NCI-H1105 treated with DMSO at 0.1 percent for 48 hours (cell line): ENCODE measurements around the gene FAHD1.
A peak's percentile ranks its signal among the peaks of the same experiment; 100 is the strongest.
"Not testable (repeated sequence)": the region's sequence is repeated elsewhere in the genome, so short reads cannot be mapped to it uniquely, and the experiment has no call there.

Experiments used
- DNase-seq: peaks from one replicate; lab custom pipeline; 2025; lab: John Stamatoyannopoulos, UW

The FAHD1 gene

GRCh38 chr16:1789643-1790045 lies 37.4 kb upstream of the FAHD1 start:
- DNase-seq, result no peak

- no peak for DNase-seq
These were observed 36.8 kb upstream of the FAHD1 start for GRCh38 chr16:1790261-1790610.

GRCh38 chr16:1790611-1791255 lies 36.3 kb upstream of the FAHD1 start:
- no peak for DNase-seq

- DNase-seq, result no peak
These were observed 35.6 kb upstream of the FAHD1 start for GRCh38 chr16:1791256-1791942.

GRCh38 chr16:1791943-1792812 lies 34.8 kb upstream of the FAHD1 start:
- no peak for DNase-seq

- no peak for DNase-seq
These were observed 34.0 kb upstream of the FAHD1 start for GRCh38 chr16:1792836-1793577.

GRCh38 chr16:1793578-1794220 lies 33.3 kb upstream of the FAHD1 start, which contains the start of gene IGFALS:
IGFALS (minus strand) TSS chr16:1793705; CDS start chr16:1793652, 53 bp downstream.
- no peak for DNase-seq

- no peak for DNase-seq
These were observed 32.7 kb upstream of the FAHD1 start for GRCh38 chr16:1794221-1794871.

- DNase-seq, result no peak
These were observed 31.9 kb upstream of the FAHD1 start for GRCh38 chr16:1794908-1795666.

GRCh38 chr16:1799263-1799662 lies 27.7 kb upstream of the FAHD1 start:
- not testable (repeated sequence) for DNase-seq

GRCh38 chr16:1800701-1801100 lies 26.3 kb upstream of the FAHD1 start:
- no peak for DNase-seq

- no peak for DNase-seq
These were observed 19.4 kb upstream of the FAHD1 start for GRCh38 chr16:1807626-1808025.

GRCh38 chr16:1808691-1809090 lies 18.3 kb upstream of the FAHD1 start:
- DNase-seq, result no peak

GRCh38 chr16:1809281-1809801 lies 17.7 kb upstream of the FAHD1 start:
- no peak for DNase-seq

- DNase-seq, result no peak
These were observed 16.9 kb upstream of the FAHD1 start for GRCh38 chr16:1810106-1810505.

- DNase-seq, result no peak
These were observed 16.5 kb upstream of the FAHD1 start for GRCh38 chr16:1810536-1810935.

- DNase-seq, result peak; percentile 1
These were observed 14.3 kb upstream of the FAHD1 start for GRCh38 chr16:1812732-1813163.

- no peak for DNase-seq
These were observed 11.5 kb upstream of the FAHD1 start for GRCh38 chr16:1815461-1815860.

- no peak for DNase-seq
These were observed 10.4 kb upstream of the FAHD1 start for GRCh38 chr16:1816396-1817275.
